Pulmonary artery endothelial cell (primary cell): ENCODE measurements around the gene FANK1. TPM values are rescaled to one million over a fixed set of nuclear protein-coding genes. Genes with fewer than 3 reads are reported as not detected.

Experiments used
- total RNA-seq: library from RNA; depleted of rRNA; stranded (reverse); fragments of >200 nt; gene quantifications from 2 replicates; pipeline ENCODE4 v1.2.3, GENCODE V29; 2014

FANK1 gene
- total RNA-seq, 1 donor from 2014 or later = 1.4 TPM

Other genes starting within 250 kb of the FANK1 start
- gene TEX36, start 213.4 kb upstream of the FANK1 start, total RNA-seq = not detected in 2 replicates
- 17.2 and 22.4 TPM in 2 replicates for gene EDRF1, start 176.9 kb upstream of the FANK1 start, total RNA-seq
- gene MMP21, start 120.7 kb upstream of the FANK1 start, total RNA-seq = 0.07 TPM in 1 of 2 replicates, not detected in the other
- 43.9 and 67.2 TPM in 2 replicates for gene UROS, start 73.3 kb upstream of the FANK1 start, total RNA-seq
- 49.2 and 74.0 TPM in 2 replicates for gene BCCIP, start 73.0 kb upstream of the FANK1 start, total RNA-seq
- gene DHX32, start 15.3 kb upstream of the FANK1 start, total RNA-seq = 33.5 and 37.4 TPM in 2 replicates